Measurements from ENCODE around the gene LDLRAD4. TPM values are rescaled to one million over a fixed set of nuclear protein-coding genes. Genes with fewer than 3 reads are reported as not detected.

LDLRAD4 gene
- total and polyA plus RNA-seq, 8 donors = 2.0 to 47.9 (median 9.0) TPM

DNA sequence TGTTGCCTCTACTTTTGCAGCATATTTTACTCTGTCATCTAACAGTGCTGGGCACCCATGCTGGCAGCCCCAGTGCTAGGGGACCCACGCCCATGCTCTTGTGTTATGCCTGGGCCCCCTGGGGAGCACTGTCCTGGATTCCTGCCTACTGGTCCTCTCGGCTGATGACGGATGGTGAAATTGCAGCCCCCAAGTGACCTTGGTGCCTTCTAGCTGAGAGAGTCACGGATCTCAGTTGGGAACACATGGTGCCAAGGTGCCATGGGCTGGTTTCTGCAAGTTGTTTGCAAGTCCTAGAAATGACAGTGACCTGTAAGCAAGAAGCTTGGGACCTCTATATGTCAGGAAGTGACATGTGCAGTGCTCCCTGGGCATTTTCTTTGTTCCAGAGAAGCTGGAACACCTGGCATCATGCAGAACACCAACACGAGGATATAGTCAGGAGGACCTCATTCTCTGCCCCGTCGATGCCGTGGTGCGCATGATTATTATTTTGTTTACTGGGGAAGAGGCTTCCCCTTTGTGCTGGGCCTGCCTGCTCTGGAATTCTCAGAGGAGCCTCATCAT is 187.6 kb downstream of the LDLRAD4 start:
- Histone ChIP-seq H3K27me3 (no peaks in the 10 kb centered on the region), H3K4me1 (peaks cover 0 to 5% (median 0%) of the 10 kb centered on the region in 4 donors), H3K27ac (no peak overlapping the region), H3K4me3 (no peak overlapping the region), H3K36me3 (peaks cover 0 to 5% (median 0%) of the 10 kb centered on the region in 4 donors), H3K9me3 (no peaks in the 10 kb centered on the region)
- intact Hi-C loops (cut with DNase I; ENCODE audit: low total_unique reads) = no loop called here
- 85 to 94% (median 91%) methylated on average over 9 of the region's 9 CpGs for WGBS, 5 donors
- TF ChIP-seq POLR2AphosphoS5 (IDR thresholded peaks at IDR 0.05) (no peak), POLR2A (IDR thresholded peaks at IDR 0.05) (no peak), EP300 (IDR thresholded peaks at IDR 0.05) (no peak)
- TF ChIP-seq, protein P1, sequence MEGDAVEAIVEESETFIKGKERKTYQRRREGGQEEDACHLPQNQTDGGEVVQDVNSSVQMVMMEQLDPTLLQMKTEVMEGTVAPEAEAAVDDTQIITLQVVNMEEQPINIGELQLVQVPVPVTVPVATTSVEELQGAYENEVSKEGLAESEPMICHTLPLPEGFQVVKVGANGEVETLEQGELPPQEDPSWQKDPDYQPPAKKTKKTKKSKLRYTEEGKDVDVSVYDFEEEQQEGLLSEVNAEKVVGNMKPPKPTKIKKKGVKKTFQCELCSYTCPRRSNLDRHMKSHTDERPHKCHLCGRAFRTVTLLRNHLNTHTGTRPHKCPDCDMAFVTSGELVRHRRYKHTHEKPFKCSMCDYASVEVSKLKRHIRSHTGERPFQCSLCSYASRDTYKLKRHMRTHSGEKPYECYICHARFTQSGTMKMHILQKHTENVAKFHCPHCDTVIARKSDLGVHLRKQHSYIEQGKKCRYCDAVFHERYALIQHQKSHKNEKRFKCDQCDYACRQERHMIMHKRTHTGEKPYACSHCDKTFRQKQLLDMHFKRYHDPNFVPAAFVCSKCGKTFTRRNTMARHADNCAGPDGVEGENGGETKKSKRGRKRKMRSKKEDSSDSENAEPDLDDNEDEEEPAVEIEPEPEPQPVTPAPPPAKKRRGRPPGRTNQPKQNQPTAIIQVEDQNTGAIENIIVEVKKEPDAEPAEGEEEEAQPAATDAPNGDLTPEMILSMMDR (IDR thresholded peaks at IDR 0.05) = no peak
- no peak for DNase-seq

DNA sequence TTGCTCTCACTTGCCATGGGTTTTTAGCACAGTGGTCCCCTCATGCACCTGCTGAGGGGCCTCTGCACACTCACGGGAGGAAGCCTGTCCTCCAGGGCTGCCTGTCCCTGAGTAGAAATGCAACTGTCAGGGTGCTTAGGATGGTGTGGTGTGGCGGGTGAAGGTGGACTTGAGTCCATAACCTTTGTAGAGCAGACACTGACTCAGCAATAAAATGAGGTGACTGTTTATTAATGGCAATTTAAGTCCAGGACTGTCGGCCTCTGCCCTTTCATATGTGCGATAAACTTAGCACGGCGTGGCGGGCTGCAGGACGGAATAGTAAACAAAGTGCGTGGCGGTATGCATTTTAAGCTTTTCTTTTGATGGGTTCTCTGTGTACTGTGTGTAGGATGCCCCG is 188.2 kb downstream of the LDLRAD4 start:
- Histone ChIP-seq H3K27me3 (no peaks in the 10 kb centered on the region), H3K27ac (no peak overlapping the region), H3K4me1 (peaks cover 0 to 5% (median 0%) of the 10 kb centered on the region in 4 donors), H3K4me3 (no peak overlapping the region), H3K9me3 (peaks cover 0 to 2% (median under 1%) of the 10 kb centered on the region in 4 donors), H3K36me3 (peaks cover 0 to 5% (median 0%) of the 10 kb centered on the region in 4 donors)
- DNase-seq = no peak
- intact Hi-C loops (cut with DNase I; ENCODE audit: low total_unique reads) = no loop called here
- no peak for TF ChIP-seq POLR2A (IDR thresholded peaks at IDR 0.05)
- no peak for TF ChIP-seq POLR2AphosphoS5 (IDR thresholded peaks at IDR 0.05)
- TF ChIP-seq, protein P1 (IDR thresholded peaks at IDR 0.05) = no peak
- no peak for TF ChIP-seq EP300 (IDR thresholded peaks at IDR 0.05)
- 72 to 83% (median 79%) methylated on average over 11 of the region's 11 CpGs for WGBS, 5 donors

DNA sequence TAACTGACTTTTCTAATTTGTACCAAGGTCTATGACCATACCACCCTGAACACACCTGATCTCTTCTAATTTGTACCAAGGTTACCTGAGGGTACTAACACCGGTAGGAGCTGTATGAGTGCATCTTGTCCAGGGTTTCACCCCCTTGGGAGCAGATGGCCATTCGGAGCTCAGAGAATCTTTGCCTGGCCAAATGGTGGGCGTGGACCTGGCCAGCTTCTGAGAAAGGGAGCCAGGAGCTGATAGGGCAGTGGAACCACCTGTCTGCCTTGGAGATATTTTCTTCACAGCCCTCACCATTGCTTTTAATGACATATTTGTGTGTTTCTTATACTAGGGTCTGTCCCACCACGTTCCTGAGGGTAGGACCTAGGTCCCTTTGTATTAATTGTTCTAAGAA is 188.9 kb downstream of the LDLRAD4 start:
- WGBS, 5 donors = 64 to 76% (median 70%) methylated on average over 4 of the region's 4 CpGs
- no peak overlapping the region for H3K27ac ChIP-seq
- TF ChIP-seq POLR2A (IDR thresholded peaks at IDR 0.05) (no peak), POLR2AphosphoS5 (IDR thresholded peaks at IDR 0.05) (no peak), EP300 (IDR thresholded peaks at IDR 0.05) (no peak)
- TF ChIP-seq, protein P1 (IDR thresholded peaks at IDR 0.05) = no peak
- H3K36me3 ChIP-seq = peaks cover 0 to 5% (median 0%) of the 10 kb centered on the region in 4 donors
- H3K9me3 ChIP-seq = peaks cover 0 to 9% (median 4%) of the 10 kb centered on the region in 4 donors
- H3K4me3 ChIP-seq = no peak overlapping the region
- intact Hi-C loops (cut with DNase I; ENCODE audit: low total_unique reads) = no loop called here
- H3K27me3 ChIP-seq = no peaks in the 10 kb centered on the region
- H3K4me1 ChIP-seq = peaks cover 0 to 5% (median 0%) of the 10 kb centered on the region in 4 donors
- DNase-seq = no peak

- Histone ChIP-seq H3K9me3 (peaks cover 0 to 9% (median 4%) of the 10 kb centered on the region in 4 donors), H3K27ac (no peak overlapping the region), H3K4me3 (no peak overlapping the region), H3K27me3 (no peaks in the 10 kb centered on the region), H3K36me3 (peaks cover 0 to 3% (median 0%) of the 10 kb centered on the region in 4 donors), H3K4me1 (peaks cover 0 to 5% (median 0%) of the 10 kb centered on the region in 4 donors)
- no peak for TF ChIP-seq POLR2A (IDR thresholded peaks at IDR 0.05)
- no peak for TF ChIP-seq EP300 (IDR thresholded peaks at IDR 0.05)
- TF ChIP-seq, protein P1 (IDR thresholded peaks at IDR 0.05) = no peak
- TF ChIP-seq POLR2AphosphoS5 (IDR thresholded peaks at IDR 0.05) = no peak
- intact Hi-C loops (cut with DNase I; ENCODE audit: low total_unique reads) = no loop called here
- DNase-seq = no peak
- 86 to 100% (median 94%) methylated on average over 1 of the region's 1 CpG for WGBS, 5 donors
These were observed 190.5 kb downstream of the LDLRAD4 start for GRCh38 chr18:13409026-13409425.

Data from stomach (tissue), 9 donors.